T-helper 2 cell treated with Interferon-gamma antibody and Interleukin-4, amounts not matched to agents 100 ng/mL and 5 ng/mL, for 36 hours (primary cell): ENCODE data around the gene FTCD. TPM values are rescaled to one million over a fixed set of nuclear protein-coding genes. Genes with fewer than 3 reads are reported as not detected.
"Not testable (repeated sequence)": the region's sequence is repeated elsewhere in the genome, so short reads cannot be mapped to it uniquely, and the experiment has no call there.

Experiments used
- intact Hi-C: fragments of 100-400 bp; cut with micrococcal nuclease; formaldehyde crosslinking; loops from one replicate; pipeline ENCODE4 v1.15.1; 2023
- total RNA-seq: library from RNA; stranded (reverse); gene quantifications from 2 replicates; pipeline ENCODE4 v1.2.3, GENCODE V29; 2022

FTCD gene
- total RNA-seq, 1 donor from 2014 or later: 0.25 TPM

DNA sequence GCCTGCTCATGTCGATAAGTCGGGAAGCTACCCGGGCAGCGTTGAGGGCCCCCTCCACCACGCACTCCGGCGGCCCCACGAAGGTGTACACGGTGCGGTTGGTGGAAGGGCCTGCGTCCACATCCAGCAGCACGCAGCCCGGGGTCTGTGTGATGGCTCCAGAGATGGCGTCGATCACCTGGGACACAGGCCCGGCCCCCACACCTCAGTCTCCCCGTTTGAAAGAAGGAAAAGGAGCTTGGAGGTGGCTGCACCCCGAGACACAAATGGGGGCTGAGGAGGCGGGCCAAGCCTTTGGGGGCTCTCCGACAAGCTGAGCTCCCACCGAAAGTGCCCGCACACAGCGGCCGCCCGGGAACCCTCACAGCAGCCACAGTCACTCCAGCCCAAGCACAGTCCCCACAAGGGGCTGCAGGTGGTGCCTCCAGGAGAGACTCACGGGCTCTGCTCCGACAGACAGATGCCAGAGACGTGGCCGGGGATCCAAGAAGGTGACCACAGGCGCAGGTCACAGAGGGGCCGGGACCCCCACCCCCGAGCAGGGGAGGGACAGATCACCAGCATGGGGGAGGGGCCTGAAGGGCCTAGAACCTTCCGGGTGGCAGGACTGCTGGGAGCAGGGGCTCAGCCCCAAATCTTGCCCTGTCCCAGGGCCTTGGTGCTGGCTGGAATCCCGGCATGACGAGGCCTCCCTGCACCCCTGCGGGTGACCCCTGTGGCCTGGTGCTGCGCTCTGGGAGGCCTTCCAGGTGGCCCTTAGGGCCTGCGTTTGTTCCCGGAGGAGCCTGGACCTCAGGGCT, 1.0 kb downstream of the FTCD start:
- intact Hi-C loops: no loop called here

- intact Hi-C loops: no loop called here
Observed at GRCh38 chr21:46153247-46154154, 1.9 kb downstream of the FTCD start.

- intact Hi-C loops: no loop called here
Observed at GRCh38 chr21:46152927-46153246, 2.5 kb downstream of the FTCD start.

GRCh38 chr21:46151989-46152926, 3.1 kb downstream of the FTCD start:
- intact Hi-C loops: no loop called here

- intact Hi-C loops: no loop called here
Observed at GRCh38 chr21:46151261-46151988, 4.0 kb downstream of the FTCD start.

- intact Hi-C loops: no loop called here
Observed at GRCh38 chr21:46150491-46151121, 4.8 kb downstream of the FTCD start.

DNA sequence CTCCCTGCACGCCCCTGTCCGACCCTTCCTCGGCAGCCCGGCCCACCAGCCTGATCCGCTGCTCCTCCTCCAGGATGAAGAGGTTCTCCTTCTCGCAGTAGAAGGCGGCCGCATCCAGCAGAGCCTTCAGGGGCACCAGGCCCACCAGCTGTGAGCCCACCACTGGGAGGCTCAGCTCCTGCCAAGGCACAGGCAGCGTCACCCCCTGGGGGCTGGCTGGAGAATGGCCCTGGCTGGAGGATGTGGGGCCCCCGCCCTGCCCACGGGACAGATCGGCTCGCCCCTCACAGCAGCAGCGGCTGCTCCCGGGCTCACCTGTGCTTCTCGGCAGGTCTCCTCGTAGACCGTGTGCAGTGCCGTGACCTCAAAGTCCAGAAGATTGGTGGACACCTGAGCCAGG, 5.3 kb downstream of the FTCD start:
- intact Hi-C loops: no loop called here

DNA sequence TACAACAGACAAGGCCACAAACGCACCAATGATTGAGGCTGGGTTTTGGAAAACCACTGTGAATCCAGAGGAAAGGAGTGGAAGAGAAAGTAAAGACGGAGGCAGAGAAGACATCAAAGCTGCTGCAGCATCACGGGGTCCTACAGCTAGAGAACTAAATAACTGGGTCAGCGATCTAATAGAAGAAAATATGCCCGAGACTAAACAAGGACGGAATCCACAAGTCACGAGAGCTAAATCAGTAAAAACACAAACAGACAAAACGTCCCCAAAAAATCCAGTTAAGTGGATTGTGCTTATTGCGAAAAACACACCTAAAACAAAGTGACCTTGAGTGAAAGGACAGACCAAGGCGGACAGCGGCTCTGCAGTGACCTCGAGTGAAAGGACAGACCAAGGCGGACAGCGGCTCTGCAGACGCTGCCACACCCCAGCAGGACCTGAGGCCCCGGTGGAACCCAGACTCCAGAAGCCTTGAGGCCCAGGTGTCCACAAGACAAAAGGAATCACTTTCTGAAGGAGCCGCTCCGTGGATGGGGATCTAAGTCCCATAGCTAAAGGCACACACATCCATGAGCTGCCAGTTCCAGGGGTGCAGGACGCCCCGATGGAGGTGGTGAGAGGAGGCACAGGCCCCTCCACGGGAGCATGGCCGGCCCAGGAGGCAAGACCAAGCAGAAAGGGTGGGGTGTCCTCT, 6.0 kb downstream of the FTCD start:
- intact Hi-C loops: no loop called here

DNA sequence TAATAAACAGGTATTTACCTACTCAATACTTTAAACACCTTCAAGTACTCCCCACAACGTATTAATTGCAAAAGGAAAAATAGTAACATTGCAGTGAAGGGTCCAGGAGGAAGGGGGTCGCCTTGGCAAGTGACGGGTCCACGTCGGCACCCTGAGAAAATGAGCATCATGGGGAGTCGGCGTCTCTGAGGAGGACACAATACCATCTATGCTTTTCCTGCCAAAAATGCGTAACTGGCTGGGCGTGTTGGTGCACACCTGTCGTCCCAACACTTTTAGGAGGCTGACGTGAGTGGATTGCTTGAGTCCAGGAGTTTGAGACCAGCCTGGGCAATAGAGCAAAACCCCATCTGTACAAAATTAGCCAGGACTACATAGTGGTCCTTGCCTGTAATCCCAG, 7.3 kb downstream of the FTCD start:
- intact Hi-C loops: no loop called here

- intact Hi-C loops: not testable (repeated sequence)
Observed at GRCh38 chr21:46147429-46147828, 8.0 kb downstream of the FTCD start.

DNA sequence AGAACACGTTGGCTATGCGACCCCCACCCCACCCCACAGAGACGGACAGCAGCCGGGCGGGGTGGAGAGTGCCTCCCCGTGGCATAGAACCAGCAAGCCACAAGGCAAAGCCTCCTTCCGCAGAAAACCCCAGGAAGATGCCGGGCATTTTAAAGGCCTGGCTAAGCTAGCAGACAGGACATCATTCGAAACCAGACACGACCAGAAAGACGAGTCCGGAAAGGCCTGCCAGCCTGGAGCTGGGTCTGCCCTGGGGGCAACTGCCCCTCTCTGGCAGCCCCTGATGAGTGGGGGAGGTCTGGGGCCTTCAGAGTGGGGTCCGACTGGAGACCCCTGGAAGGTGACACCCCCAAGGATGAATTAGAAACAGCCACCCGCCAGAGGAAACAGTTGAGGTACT, 8.5 kb downstream of the FTCD start:
- intact Hi-C loops: no loop called here

- intact Hi-C loops: no loop called here
Observed at GRCh38 chr21:46145840-46146691, 9.3 kb downstream of the FTCD start.

DNA sequence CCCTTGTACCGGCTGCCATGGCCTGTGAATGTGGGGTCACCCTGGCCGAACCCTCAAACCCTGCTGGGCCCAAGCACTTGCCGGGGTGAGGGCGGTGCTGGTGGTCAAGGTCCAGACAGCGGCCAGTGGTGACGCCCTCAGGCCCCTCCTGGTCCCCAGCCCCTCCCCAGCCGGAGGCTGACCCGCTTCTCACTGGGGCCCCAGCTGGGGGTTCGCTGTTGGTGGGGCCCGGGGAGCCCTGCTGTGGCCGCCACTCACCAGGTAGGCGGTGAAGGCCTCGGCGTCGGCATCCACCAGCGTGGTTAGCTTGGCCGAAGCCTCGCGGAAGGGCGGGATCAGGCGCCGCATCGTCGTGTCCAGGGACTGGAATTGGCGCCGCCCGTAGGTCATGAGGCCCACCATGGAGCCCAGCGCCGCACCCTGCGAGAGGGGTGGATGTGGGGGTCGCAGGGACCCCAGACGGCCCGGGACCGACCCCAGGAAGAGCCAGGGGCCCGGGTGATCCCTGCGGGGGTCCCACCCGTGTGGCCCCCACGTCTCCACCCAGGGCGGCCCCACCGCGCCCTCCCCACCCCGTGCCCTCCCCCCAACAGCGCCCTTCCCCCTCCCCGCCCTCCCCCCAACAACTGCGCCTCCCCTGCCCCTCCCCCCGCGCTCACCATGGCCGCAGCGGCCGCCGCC, 10.1 kb downstream of the FTCD start:
- intact Hi-C loops: no loop called here

GRCh38 chr21:46144464-46145070, 10.8 kb downstream of the FTCD start:
- intact Hi-C loops: loop anchor here (5.0 kb wide), 1 partner anchor 143 kb away; the partner anchor contains the start of genes MCM3AP and YBEY

GRCh38 chr21:46142582-46143473, 12.6 kb downstream of the FTCD start:
- intact Hi-C loops: loop anchor here (2.0 to 5.0 kb wide), 2 partner anchors 86 to 144 kb away; partner anchors contain the start of genes LSS, MCM3AP and YBEY
